GM18907 (cell line): ENCODE results near the gene C5orf22.
"Not testable (repeated sequence)": the region's sequence is repeated elsewhere in the genome, so short reads cannot be mapped to it uniquely, and the experiment has no call there.

Experiments
- ATAC-seq: cut with Tn5 transposase; IDR thresholded peaks from one replicate; pipeline ENCODE4 v1.9.1; 2021; ENCODE audit warnings: mild to moderate bottlenecking, moderate library complexity; ENCODE audit not compliant: unreplicated experiment

C5orf22 gene

GRCh38 chr5:31553863-31554262 lies 21.8 kb downstream of the C5orf22 start:
- ATAC-seq: no peak

- ATAC-seq: no peak
Observed at GRCh38 chr5:31554552-31554951, 22.5 kb downstream of the C5orf22 start.

GRCh38 chr5:31556461-31556860 lies 24.4 kb downstream of the C5orf22 start:
- ATAC-seq: no peak

DNA sequence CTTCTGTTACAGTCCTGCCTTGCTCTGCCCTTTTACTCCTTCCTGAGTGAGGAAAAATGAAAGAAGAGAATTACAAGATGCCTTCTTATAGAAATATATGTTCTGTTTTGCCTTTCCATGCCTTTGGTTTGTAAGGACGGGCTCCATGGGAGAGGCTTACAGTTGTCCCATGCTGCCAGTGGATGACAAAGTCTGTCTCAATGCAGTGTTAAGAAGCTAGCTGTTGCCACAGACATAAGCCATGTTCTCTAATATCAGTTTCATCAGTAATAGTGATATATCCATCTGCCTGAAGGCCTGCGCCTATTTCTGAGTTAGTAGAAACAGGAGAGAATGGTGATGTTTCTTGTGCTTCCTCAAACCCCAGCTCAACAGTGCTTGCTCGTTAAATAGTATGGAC lies 27.8 kb downstream of the C5orf22 start:
- ATAC-seq: no peak

GRCh38 chr5:31561946-31562345 lies 29.8 kb downstream of the C5orf22 start:
- no peak for ATAC-seq

DNA sequence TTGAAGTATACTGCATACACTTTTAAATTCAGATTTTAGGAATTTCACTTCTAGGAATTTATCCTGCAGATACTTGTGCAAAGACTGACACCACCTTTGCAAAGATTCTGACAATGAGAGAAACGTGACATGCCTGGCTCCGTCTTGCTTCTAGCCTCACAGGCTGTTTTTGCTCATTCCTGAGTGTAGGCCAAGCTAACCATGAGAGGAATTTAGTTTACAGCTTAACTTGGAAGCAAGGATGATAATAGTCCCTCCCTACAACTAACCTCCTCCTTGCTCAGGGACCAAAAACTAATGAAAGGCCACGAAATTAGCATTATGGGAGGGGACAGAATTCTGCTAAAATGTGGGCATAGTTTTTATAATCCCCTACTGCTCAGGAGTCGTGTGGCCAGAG lies 31.1 kb downstream of the C5orf22 start:
- no peak for ATAC-seq

DNA sequence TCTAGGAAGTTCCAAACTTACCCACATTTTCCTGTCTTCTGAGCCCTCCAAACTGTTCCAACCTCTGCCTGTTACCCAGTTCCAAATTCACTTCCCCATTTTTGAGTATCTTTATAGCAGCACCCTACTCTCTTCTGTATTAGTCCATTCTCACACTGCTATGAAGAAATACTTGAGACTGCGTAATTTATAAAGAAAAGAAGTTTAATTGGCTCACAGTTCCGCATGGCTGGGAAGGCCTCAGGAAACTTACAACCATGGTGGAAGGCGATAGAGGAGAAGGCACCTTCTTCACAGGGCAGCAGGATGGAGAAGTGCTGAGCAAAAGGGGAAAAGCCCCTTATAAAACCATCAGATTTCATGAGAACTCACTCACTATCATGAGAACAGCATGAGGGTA lies 34.3 kb downstream of the C5orf22 start:
- not testable (repeated sequence) for ATAC-seq

DNA sequence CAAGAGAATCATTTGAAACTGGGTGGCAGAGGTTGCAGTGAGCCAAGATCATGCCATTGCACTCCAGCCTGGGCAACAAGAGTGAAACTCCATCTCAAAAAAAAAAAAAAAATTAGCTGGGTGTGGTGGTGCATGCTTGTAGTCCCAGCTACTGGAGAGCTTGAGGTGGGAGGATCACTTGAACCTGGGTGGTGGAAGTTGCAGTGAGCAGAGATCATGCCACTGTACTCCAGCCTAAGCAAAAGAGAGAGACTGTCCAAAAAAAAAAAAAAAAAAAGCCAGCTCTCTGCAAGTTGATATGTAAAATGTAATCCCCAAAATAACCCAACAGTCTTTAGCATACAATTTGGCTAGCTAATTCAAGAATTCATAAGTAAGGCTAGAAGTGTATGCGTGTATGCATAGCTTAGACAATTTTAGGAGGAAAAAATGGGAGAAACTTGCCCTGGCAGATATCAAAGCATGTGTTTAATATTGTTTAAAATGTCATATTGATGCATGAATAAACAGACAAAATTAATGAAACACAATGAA lies 36.3 kb downstream of the C5orf22 start:
- no peak for ATAC-seq

GRCh38 chr5:31569068-31569467 lies 37.0 kb downstream of the C5orf22 start:
- ATAC-seq: no peak

GRCh38 chr5:31573494-31574142 lies 41.5 kb downstream of the C5orf22 start:
- ATAC-seq: peak; percentile 91

GRCh38 chr5:31574772-31575171 lies 42.7 kb downstream of the C5orf22 start:
- ATAC-seq: no peak

- ATAC-seq: no peak
Observed at GRCh38 chr5:31577438-31577837, 45.3 kb downstream of the C5orf22 start.

DNA sequence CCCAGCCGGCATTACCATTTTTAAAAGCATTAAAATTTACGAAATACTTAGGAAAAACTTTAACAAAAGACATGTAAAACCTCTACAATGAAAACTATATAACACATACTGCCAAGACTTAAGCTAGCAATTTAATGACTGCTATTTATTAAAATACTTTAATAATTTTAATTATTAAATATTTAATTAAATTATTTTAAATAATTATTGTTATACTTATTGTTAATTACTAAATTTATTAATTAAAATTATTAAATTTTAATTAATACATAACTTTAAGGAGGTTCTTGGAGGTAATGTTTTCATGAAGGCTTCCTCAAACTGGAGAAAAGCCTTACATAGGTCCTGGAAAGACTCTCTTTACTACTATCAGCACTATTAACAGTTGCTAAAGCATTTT lies 47.5 kb downstream of the C5orf22 start:
- no peak for ATAC-seq

- ATAC-seq: no peak
Observed at GRCh38 chr5:31581498-31582099, 49.5 kb downstream of the C5orf22 start.

DNA sequence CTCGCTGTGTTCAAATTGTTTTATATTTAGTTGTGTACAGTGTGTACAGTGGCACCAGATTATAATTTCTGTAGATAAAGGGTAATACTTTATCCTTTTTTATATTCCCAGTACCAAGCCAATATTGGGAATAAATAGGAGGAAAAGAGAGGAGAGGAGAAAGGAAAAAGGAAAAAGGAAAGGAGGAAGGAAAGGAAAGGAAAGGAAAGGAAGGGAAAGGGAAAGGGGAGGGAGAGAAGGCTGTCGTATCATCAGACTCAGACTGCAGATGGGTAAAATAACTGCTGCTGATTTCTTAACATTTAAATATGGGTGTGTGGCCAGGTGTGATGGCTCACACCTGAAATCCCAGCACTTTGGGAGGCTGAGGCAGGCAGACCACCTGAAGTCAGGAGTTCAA lies 51.0 kb downstream of the C5orf22 start:
- no peak for ATAC-seq

- no peak for ATAC-seq
Observed at GRCh38 chr5:31585166-31585894, 53.2 kb downstream of the C5orf22 start.

DNA sequence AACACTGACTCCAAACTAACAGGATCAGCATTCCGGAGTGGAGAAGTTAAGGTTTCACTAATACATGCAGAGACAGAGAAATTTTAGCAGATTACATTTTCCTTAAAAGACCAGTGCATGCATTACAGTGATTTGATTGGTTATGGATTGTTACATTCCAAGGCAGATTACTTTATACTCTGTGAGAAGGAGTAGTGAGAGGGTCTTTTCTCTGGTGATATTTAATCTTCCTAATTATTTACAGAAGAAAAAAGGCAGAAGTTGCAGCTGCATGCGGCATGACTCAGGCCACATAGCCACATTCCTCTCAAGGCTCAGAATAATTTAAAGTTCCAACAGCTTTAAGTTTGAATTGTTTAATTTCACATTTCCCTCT lies 53.8 kb downstream of the C5orf22 start:
- no peak for ATAC-seq

DNA sequence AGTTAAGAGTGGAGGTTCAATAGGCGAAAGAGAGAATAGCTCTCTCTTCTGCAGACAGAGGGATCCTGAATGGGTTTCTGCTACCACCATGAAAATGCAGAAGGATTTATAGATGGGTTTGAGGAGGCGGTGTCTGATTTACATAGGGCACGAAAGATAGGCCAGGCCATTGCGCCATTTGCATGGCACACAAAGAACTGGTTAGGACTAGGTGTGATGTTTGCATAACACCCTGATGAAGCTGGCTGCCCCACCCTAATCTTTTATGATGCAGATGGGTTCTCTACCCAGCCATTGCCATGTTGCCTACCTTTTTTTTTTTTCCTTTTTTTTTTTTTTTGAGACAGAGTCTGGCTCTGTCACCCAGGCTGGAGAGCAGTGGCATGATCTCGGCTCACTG lies 55.4 kb downstream of the C5orf22 start:
- no peak for ATAC-seq

- no peak for ATAC-seq
Observed at GRCh38 chr5:31593665-31594064, 61.6 kb downstream of the C5orf22 start.

DNA sequence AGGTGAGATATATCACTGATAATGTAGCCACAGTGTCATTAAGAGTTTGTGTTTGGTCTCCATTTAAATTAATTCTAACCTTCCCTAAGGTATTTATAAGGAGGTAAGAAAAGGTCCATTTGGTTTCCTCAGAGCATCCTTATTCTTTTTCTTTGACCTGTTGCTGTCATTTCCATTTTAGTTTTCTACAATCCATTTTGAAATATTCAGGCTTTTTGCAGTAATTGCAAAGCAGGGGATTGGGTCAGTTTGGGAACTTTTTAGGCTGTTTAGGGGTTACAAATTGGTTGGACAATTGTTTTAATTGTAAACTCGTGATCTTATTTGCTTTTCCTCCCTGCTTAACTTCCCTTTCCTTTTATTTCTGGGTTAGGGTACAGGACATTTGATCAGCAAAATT lies 64.3 kb downstream of the C5orf22 start:
- ATAC-seq: no peak

GRCh38 chr5:31598640-31599611 lies 66.8 kb downstream of the C5orf22 start:
- no peak for ATAC-seq
